ENCODE results near the gene FAM162B. TPM values are rescaled to one million over a fixed set of nuclear protein-coding genes. Genes with fewer than 3 reads are reported as not detected.

Gene FAM162B
- total RNA-seq, 1 donor from 2014 or later: not detected

Other genes starting within 250 kb of the FAM162B start
- not detected in 2 replicates for gene TRAPPC3L, start 220.0 kb downstream of the FAM162B start, total RNA-seq
- not detected in 2 replicates for gene CALHM4, start 212.0 kb downstream of the FAM162B start, total RNA-seq
- 30.9 and 33.8 TPM in 2 replicates for gene RWDD1, start 194.2 kb downstream of the FAM162B start, total RNA-seq
- 0.39 and 0.40 TPM in 2 replicates for gene RSPH4A, start 149.2 kb downstream of the FAM162B start, total RNA-seq
- gene ZUP1, start 97.0 kb downstream of the FAM162B start, total RNA-seq: 22.0 and 25.9 TPM in 2 replicates
- 25.0 and 29.9 TPM in 2 replicates for gene KPNA5, start 84.5 kb downstream of the FAM162B start, total RNA-seq
- not detected in 2 replicates for gene GPRC6A, start 63.4 kb upstream of the FAM162B start, total RNA-seq
- gene RFX6, start 111.5 kb upstream of the FAM162B start, total RNA-seq: not detected in 2 replicates